GM19238 (cell line): ENCODE measurements around the gene DAB2.
"Not testable (repeated sequence)": the region's sequence is repeated elsewhere in the genome, so short reads cannot be mapped to it uniquely, and the experiment has no call there.

Source experiments
- DNase-seq: peaks from one replicate; pipeline ENCODE4 v3.0.0; 2011; ENCODE audit warnings: low spot score; ENCODE audit not compliant: insufficient read length

Gene DAB2

GRCh38 chr5:39349484-39349883 lies 75.3 kb downstream of the DAB2 start:
- no peak for DNase-seq

GRCh38 chr5:39342460-39342859 lies 82.3 kb downstream of the DAB2 start:
- no peak for DNase-seq

GRCh38 chr5:39341896-39342295 lies 82.9 kb downstream of the DAB2 start:
- no peak for DNase-seq

GRCh38 chr5:39340506-39340905 lies 84.3 kb downstream of the DAB2 start:
- no peak for DNase-seq

GRCh38 chr5:39337252-39337915 lies 87.4 kb downstream of the DAB2 start:
- DNase-seq, result no peak

- DNase-seq, result not testable (repeated sequence)
Observed at GRCh38 chr5:39334296-39334695, 90.5 kb downstream of the DAB2 start.

GRCh38 chr5:39333104-39333503 lies 91.7 kb downstream of the DAB2 start:
- no peak for DNase-seq

GRCh38 chr5:39331861-39332381 lies 92.9 kb downstream of the DAB2 start:
- DNase-seq, result no peak

- no peak for DNase-seq
Observed at GRCh38 chr5:39328731-39329130, 96.0 kb downstream of the DAB2 start.

- DNase-seq, result no peak
Observed at GRCh38 chr5:39323542-39323941, 101.2 kb downstream of the DAB2 start.
